ENCODE measurements around the gene SUFU.

SUFU gene

GRCh38 chr10:102552533-102552932, 48.8 kb downstream of the SUFU start:
- no peak for DNase-seq (ENCODE audit: low spot score)

DNA sequence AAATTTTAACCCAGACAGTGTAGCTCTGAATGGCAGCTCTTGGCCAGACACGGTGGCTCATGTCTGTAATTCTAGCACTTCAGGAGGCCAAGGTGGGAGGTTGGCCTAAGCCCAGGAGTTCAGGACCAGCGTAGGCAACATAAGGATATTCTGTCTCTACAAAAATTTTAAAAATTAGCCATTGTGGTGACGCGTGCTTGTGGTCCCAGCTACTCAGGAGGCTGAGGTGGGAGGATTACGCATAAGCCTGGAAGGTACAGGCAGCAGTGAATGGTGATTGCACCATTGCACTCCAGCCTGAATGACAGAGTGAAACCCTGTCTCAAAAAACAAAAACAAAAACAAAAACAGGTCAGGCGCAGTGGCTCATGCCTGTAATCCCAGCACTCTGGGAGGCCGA, 50.0 kb downstream of the SUFU start:
- DNase-seq (ENCODE audit: low spot score): no peak

- DNase-seq (ENCODE audit: low spot score): no peak
Observed at GRCh38 chr10:102554531-102554930, 50.8 kb downstream of the SUFU start.

DNA sequence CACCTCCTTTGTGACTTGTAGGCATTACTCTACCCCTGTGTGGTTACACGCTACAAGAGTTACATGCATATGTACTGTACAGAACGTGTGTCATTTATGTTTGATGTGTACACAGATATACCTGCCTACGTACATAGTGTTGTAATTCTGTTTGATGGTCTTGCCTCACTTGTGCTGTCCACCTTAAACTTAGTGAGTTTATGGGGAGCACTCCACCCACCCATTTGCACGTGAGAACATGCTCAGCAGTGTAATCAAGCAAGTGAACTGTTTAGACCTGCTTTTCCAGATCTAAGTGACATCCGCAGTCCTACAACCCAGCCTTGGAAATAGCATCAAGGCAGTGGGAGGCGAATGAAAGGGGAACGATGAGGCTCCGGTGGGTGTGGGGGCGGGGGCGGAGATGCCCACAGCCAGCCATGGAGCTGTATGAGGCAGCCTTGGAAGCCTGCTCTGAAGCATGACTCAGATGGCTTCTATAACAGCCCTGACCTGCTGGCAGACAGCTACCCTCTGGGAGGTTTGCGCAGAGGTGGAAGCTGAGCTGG, 52.1 kb downstream of the SUFU start:
- peak; percentile 48 for DNase-seq (ENCODE audit: low spot score)

DNA sequence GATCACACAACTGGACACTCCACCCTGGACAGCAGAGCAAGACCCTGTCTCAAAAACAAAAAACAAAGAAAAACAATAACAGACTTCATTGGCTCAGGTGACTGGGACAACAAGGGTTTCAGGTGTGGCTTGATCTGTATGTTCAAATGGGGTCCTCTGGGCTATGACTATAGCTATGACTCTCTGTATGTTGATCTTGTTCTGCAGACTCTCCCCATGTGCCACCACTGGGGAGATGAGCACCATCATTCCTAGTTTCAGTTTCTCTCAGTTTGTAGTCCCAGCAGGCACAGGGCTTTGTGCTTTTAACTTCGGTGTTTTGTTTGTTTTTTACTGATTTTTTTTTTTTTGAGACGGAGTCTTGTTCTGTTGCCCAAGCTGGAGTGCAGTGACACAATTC, 53.8 kb downstream of the SUFU start:
- no peak for DNase-seq (ENCODE audit: low spot score)

DNA sequence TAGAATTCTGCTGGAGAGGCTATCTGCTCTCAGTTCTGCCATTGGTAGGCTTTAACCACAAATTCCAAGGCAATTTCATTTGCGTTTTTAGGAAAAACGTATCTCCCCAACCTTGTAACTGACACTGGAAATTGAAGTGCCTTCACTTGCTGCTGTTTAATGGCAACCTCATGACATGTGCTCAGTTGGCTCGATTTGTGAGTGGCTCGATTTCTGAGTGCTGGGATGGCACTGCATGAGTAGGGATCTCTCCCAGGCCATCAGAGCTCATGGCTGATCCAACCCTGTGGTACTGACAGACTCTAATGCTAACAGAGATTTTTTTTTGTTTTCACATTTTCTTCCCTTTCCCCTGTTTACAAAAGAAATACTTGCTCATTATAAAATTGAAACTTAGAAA, 56.0 kb downstream of the SUFU start:
- DNase-seq (ENCODE audit: low spot score): no peak

DNA sequence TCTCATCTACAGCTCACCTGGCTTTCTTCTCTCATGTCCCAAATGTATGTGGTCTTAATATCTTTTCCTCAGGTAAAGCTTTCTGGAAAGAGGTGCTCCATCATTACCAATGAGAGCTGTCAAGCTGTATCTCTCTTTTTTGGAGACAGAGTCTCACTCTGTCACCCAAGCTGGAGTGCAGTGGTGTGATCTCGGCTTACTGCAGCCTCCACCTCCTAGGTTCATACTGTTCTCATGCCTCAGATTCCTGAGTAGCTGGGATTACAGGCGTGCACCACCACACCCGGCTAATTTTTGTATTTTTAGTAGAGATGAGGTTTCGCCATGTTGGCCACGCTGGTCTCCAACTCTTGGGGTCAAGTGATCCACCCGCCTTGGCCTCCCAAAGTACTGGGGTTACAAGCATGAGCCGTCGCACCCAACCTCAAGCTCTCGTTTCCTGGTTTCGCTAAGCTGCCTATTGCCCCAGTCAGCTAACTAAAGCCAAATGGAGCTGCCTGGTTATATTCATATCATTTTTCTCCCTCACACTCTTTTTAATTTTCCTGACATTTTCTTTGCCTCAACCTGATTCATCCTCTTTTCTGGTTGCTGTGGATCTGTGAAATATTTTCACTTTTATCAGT, 60.5 kb downstream of the SUFU start:
- no peak for DNase-seq (ENCODE audit: low spot score)

GRCh38 chr10:102565793-102566192, 62.0 kb downstream of the SUFU start:
- DNase-seq (ENCODE audit: low spot score): no peak

DNA sequence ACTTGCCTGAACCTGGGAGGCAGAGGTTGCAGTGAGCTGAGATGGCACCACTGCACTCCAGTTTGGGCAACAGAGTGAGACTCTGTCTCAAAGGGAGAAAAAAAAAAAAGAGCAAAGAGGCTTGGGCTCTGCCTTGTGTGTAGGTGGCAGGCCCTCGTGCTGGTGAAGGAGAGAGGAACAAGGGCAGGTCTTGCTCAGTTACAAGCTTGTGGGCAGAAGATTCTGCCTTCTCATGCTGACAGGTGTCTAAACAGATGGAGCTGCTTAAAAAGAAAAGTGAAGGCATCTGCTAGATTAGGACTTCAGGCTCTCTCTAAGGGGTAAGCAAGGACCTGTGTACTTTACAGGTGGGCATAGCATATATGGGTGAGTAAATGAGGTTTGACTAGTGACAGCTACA, 75.0 kb downstream of the SUFU start:
- no peak for DNase-seq (ENCODE audit: low spot score)

- no peak for DNase-seq (ENCODE audit: low spot score)
Observed at GRCh38 chr10:102579328-102579727, 75.6 kb downstream of the SUFU start.

GRCh38 chr10:102580230-102580629, 76.5 kb downstream of the SUFU start:
- DNase-seq (ENCODE audit: low spot score): no peak

GRCh38 chr10:102581401-102581800, 77.6 kb downstream of the SUFU start:
- no peak for DNase-seq (ENCODE audit: low spot score)

DNA sequence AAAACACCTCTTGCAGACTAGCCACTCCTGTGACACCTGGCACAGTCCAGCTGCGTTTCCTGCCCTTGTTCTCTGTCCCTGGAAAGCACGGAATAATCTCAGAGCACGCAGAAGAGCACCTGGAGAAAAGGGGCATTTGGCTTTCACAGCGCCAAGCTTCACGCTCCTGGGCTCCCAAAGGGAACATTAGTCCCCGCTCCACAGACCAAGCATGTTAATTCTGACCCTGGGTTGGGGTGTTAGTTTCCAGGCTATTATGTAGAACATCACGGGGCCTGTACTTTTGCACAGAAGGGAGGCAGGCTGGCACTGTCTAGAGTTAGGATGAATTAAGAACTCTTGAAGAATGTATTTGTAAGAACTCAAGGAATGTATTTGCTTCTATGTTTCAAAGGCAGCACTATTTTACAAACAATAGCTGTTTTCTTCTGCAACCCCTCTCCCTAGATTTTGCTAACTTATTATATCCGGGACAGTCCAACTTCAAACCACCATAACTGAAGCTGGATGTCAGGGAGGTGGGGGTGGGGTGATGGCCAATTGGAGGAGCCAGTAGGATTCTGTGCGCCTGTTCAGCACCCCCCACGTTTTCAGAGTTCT, 78.3 kb downstream of the SUFU start:
- DNase-seq (ENCODE audit: low spot score): no peak

DNA sequence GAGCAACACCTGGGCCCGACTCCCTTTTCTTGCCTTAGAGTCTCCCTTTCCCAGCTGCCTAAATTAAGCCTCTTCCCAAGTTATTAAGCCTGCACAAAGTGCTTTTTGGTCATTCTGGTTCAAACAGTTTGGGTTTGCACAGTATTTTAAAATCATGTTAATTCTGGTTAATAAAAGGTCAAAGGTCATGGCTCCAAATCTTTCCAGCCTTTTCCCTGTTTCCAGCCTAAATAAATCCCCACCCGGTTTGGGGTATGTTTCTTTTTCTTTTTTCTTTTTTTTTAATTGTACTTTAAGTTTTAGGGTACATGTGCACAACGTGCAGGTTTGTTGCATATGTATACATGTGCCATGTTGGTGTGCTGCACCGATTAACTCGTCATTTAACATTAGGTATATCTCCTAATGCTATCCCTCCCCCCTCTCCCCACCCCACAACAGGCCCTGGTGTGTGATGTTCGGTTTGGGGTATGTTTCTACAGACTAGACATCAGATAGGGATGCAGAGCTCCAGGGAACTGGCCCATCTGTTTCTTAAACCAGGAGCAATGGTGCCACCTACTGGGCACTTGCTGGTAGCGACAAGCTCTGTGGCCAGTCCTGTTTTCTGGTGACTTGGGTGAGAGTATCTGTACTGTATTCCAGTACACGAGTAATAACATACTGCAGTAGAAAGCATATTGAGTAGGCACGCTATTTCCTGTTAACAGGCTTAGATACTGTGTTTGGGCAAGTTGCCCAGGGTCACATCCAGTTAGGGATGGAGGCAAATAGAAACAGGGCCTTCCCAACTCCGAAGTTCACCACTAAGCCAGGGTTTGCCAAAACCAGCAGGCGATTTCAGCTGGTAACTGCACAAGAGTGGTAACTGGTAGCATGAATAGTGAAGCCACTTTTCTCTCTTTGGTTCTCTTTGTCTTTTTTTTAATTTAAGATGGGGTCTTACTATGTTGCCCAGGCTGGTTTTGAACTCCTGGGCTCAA, 80.0 kb downstream of the SUFU start:
- DNase-seq (ENCODE audit: low spot score): peak; percentile 86

- DNase-seq (ENCODE audit: low spot score): no peak
Observed at GRCh38 chr10:102585026-102585425, 81.3 kb downstream of the SUFU start.

- no peak for DNase-seq (ENCODE audit: low spot score)
Observed at GRCh38 chr10:102586858-102587257, 83.1 kb downstream of the SUFU start.

DNA sequence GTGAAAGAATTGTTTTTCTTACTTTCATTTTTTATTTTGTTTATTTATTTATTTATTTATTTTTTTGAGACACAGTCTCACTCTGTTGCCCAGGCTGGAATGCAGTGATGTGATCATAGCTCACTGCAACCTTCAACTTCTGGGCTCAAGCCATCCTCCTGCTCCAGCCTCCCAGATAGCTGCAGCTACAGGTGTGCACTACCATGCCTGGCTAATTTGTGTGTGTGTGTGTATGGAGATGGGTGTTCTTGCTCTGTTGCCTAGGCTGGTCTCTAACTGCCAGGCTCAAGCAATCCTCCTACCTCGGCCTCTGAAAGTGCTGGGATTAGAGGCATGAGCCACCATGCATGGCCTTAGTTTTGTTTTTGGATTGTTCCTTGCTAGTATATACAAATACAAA, 85.1 kb downstream of the SUFU start:
- DNase-seq (ENCODE audit: low spot score): no peak

GRCh38 chr10:102593074-102593803, 89.5 kb downstream of the SUFU start:
- DNase-seq (ENCODE audit: low spot score): peak; percentile 83

DNA sequence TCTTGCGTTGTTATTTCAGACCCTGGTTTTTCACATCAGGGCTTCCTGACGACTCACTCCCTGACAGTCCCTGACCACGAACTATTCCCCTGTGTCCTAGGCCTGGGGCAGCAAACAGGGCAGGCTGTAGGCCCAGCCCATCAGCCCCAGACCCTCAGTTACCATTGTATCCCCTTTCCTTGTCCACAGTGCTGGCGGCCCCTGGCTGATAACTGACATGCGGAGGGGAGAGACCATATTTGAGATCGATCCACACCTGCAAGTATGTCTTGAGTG, 90.0 kb downstream of the SUFU start:
- peak; percentile 53 for DNase-seq (ENCODE audit: low spot score)

DNA sequence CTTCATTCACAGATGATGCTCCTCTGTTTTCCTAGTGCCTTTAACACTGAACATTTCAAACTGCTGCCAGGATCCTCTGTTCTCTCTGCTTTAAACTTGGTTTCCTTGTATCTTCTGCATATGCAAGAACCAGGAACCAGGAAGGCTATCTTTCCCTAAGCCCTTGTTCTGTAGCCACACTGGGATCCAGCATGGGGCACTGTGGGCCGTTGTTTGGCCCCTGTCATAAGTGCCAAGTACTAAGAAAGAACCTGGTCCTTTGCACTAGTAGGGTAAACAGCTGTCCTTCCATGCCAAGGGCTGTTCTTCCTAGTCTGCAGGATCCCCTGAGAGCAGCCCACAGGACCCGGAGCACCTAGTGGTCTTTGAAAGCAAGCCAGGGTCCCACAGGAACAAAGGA, 91.5 kb downstream of the SUFU start:
- DNase-seq (ENCODE audit: low spot score): no peak

- DNase-seq (ENCODE audit: low spot score): no peak
Observed at GRCh38 chr10:102595897-102596296, 92.1 kb downstream of the SUFU start.

GRCh38 chr10:102596506-102596971, 92.8 kb downstream of the SUFU start:
- peak; percentile 75 for DNase-seq (ENCODE audit: low spot score)

Measured in kidney tubule cell (primary cell).